HL-60 (cell line): ENCODE measurements around the gene SAMHD1.

Source experiments
- CTCF ChIP-seq: IDR thresholded peaks from one replicate; pipeline ENCODE4 v1.5.1; 2011; ENCODE audit warnings: low read length, control low read depth, inconsistent platforms; ENCODE audit not compliant: insufficient read depth
- POLR2AphosphoS5 ChIP-seq: IDR thresholded peaks from 2 replicates; pipeline ENCODE4 v1.6.1; 2012; ENCODE audit warnings: low read depth
- SPI1 ChIP-seq: IDR thresholded peaks from 2 replicates; pipeline ENCODE4 v1.6.1; 2012; ENCODE audit warnings: low read depth, mild to moderate bottlenecking, borderline replicate concordance
- TF ChIP-seq, protein P1 (sequence below): IDR thresholded peaks from 2 replicates; pipeline ENCODE4 v1.6.1; 2012; ENCODE audit warnings: low read depth; ENCODE audit not compliant: insufficient replicate concordance

DNA sequence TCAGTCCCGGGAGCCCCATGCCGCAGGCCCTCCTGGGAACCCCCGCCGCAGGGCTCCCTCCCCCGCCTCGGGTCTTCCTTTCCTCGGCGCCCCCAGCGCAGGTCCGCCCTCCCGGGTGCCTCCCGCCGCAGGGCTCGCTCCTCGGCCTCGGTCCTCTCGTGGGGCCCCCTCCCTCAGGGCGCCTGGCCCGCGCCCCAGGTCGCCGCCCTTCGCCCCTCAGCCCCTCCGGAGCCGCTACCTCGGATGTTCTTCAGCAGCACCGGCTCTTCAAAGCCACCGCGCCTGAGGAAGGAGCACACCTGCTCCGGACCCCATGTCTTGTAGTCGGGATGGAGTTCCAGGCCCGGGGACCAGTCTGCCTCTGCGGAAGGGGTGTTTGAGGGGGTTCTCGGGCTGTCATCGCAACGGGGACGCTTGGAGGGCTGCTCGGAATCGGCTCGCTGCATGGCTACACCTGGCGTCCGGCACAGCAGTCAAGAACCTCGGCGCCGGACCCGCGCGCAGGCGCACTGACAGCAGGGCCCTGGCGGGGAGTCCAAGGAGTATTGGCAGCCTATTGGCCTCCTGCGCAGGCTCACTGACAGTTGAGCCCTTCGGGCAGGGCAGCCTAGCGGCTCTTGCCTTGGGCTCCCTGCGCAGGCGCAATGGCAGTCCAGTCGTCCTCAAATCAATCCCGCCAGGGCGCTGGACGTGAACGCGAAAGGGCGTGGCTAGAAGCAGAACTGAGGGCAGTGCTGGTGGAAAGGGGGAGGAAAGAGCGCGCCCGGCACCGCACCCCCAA is at the start of gene SAMHD1:
- TF ChIP-seq CTCF: no peak
- TF ChIP-seq POLR2AphosphoS5: no peak
- TF ChIP-seq SPI1: no peak
- TF ChIP-seq, protein P1, sequence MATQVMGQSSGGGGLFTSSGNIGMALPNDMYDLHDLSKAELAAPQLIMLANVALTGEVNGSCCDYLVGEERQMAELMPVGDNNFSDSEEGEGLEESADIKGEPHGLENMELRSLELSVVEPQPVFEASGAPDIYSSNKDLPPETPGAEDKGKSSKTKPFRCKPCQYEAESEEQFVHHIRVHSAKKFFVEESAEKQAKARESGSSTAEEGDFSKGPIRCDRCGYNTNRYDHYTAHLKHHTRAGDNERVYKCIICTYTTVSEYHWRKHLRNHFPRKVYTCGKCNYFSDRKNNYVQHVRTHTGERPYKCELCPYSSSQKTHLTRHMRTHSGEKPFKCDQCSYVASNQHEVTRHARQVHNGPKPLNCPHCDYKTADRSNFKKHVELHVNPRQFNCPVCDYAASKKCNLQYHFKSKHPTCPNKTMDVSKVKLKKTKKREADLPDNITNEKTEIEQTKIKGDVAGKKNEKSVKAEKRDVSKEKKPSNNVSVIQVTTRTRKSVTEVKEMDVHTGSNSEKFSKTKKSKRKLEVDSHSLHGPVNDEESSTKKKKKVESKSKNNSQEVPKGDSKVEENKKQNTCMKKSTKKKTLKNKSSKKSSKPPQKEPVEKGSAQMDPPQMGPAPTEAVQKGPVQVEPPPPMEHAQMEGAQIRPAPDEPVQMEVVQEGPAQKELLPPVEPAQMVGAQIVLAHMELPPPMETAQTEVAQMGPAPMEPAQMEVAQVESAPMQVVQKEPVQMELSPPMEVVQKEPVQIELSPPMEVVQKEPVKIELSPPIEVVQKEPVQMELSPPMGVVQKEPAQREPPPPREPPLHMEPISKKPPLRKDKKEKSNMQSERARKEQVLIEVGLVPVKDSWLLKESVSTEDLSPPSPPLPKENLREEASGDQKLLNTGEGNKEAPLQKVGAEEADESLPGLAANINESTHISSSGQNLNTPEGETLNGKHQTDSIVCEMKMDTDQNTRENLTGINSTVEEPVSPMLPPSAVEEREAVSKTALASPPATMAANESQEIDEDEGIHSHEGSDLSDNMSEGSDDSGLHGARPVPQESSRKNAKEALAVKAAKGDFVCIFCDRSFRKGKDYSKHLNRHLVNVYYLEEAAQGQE: no peak
